HG02981 (cell line): ENCODE measurements around the gene EME1.
A peak's percentile ranks its signal among the peaks of the same experiment; 100 is the strongest.
"Not testable (repeated sequence)": the region's sequence is repeated elsewhere in the genome, so short reads cannot be mapped to it uniquely, and the experiment has no call there.

Source experiments
- ATAC-seq: cut with Tn5 transposase; IDR thresholded peaks from one replicate; pipeline ENCODE4 v1.9.1; 2021; ENCODE audit warnings: mild to moderate bottlenecking, moderate library complexity; ENCODE audit not compliant: unreplicated experiment

EME1 gene

GRCh38 chr17:50425682-50426471, 52.8 kb downstream of the EME1 start, which contains the start of gene ACSF2:
Gene ACSF2, plus strand, starts transcription at chr17:50426218. Its CDS starts 44 bp downstream, at chr17:50426262.
- ATAC-seq = peak; percentile 60

- ATAC-seq = no peak
Observed at GRCh38 chr17:50426472-50426782, 53.4 kb downstream of the EME1 start.

DNA sequence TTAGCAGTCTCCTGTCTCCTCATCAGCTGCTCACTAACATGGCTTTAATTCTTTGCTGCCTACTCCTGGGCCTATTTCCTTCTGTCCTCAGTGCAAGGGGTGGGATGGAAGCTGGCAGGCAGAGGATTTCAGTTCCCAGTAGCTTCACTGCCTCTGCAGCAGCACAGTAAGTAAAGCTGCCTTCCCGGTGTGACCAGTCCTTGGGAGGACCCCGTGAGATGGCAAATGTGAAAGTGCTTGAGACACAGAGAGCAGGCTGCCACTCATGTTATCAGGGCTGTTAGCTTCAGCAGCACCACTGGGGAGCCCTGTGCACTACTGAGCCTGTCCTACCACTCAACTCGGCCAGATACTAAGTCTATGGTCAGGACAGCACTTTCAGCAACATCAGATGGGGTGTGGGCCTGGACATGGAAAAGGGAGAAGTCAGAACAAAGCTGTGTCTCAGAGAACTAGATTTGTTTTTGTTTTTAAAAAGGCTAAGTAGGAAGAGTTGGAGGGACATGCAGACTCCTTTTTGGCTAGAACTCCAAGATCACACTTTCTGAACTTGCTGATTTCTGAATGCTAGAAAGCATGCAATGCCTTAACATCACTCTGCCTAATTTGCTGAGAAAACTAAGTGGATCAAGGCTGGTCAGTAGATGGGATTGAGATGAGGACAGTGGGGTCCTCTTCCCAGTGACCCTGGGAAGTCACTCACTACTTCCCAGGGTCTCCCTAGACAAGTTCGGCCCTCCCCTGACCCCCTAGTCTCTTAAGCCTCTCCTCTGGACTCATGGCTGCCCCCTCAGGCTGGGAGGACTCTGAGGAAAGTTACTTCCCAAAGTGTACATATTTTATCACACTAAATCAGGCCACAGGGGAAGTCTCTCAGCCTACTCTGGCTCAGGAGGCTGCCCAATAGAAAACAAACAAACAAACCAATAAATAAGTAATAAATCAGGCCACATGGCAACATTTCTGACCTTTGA, 54.1 kb downstream of the EME1 start:
- peak; percentile 40 for ATAC-seq

DNA sequence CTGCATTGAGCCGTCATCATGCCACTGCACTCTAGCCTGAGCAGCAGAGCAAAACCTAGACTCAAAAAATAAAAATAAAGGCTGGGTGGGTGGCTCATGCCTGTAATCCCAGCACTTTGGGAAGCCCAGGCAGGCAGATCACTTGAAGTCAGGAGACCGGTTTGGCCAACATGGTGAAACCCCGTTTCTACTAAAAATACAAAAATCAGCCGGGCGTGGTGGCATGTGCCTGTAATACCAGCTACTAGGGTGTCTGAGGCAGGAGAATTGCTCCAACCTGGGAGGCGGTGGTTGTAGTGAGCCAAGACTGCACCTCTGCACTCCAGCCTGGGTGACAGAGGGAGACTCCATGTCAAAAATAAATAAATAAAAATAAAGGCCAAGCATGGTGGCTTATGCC, 55.1 kb downstream of the EME1 start:
- ATAC-seq = not testable (repeated sequence)

DNA sequence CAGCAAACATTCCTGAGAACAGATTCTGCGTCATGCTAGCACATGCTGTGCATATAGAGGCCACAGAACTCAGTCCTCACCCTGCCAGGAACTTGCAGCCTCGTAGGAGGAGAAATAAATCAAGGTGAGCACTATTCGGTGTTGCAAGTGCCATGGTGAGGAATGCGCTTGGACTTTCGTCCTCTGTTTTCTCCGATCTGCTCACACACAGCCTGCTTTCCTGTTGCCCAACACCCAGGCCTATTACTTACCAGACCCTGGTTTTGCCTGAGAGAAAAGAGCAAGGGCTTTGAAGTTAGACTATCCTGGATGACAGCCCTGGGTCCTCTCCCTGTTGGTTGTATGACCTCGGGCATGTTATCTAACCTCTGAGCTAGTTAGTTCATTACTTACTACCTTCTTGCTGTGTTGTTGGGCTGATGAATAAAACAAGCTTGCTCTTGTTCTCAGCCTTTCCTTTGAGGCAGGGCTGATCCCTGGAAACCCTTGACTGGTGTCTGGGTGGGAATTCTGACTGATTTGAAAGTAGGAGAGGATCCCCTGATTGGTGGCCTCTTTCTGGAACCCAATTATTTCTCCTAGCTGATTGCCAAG, 55.9 kb downstream of the EME1 start:
- no peak for ATAC-seq

DNA sequence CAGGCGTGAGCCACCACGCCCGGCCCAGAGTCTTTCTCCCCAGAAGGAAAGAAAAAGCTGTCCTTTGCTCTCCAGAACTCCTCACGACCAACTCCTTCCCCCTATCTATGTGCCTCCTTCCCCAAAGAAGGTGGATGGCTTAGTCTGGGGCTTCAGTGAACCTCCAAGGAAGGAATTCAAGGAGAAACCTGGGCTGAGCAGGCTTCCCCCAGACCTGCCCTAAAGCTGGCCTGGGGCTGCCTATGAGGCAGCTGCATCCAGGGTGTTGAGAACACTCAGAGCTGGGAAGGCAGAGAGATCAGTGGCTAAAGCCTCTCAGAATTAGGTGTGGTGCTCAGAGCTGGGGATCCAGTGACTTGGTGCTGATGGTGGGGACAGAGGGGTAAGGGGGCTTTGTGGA, 56.8 kb downstream of the EME1 start:
- ATAC-seq = no peak
